ENCODE data around the gene COL16A1. TPM values are rescaled to one million over a fixed set of nuclear protein-coding genes. Genes with fewer than 3 reads are reported as not detected.

The COL16A1 gene
- total RNA-seq, 4 donors from 2014 or later, result 147 to 311 (median 212) TPM

- TF ChIP-seq CTCF (IDR thresholded peaks at IDR 0.05), result no peak
- TF ChIP-seq POLR2A (IDR thresholded peaks at IDR 0.05), result no peak
- no peak for TF ChIP-seq EP300 (IDR thresholded peaks at IDR 0.05)
- H3K4me3 ChIP-seq, result no peak overlapping the region
- WGBS, 2 donors, result 38 to 40% methylated on average over 2 of the region's 2 CpGs
- H3K4me1 ChIP-seq, result peaks cover 0 to 12% (median 0%) of the 10 kb centered on the region in 4 donors
- no peak for DNase-seq (ENCODE audit: low spot score in 2 of 2)
- H3K9me3 ChIP-seq, result no peaks in the 10 kb centered on the region
- H3K36me3 ChIP-seq, result peaks cover 0 to 85% (median 0%) of the 10 kb centered on the region in 3 donors
- H3K27me3 ChIP-seq, result no peaks in the 10 kb centered on the region
- no peak overlapping the region for H3K27ac ChIP-seq
Observed at GRCh38 chr1:31679091-31679490, 24.7 kb downstream of the COL16A1 start.

- H3K4me1 ChIP-seq, result peaks cover 0 to 14% (median 0%) of the 10 kb centered on the region in 4 donors
- no peak overlapping the region for H3K4me3 ChIP-seq
- TF ChIP-seq CTCF (IDR thresholded peaks at IDR 0.05) (no peak), POLR2A (IDR thresholded peaks at IDR 0.05) (no peak), EP300 (IDR thresholded peaks at IDR 0.05) (no peak)
- DNase-seq (ENCODE audit: low spot score in 2 of 2), result no peak
- peaks cover 0 to 84% (median 0%) of the 10 kb centered on the region in 3 donors for H3K36me3 ChIP-seq
- 82 to 85% methylated on average over 4 of the region's 4 CpGs for WGBS, 2 donors
- H3K9me3 ChIP-seq, result no peaks in the 10 kb centered on the region
- no peaks in the 10 kb centered on the region for H3K27me3 ChIP-seq
- H3K27ac ChIP-seq, result no peak overlapping the region
Observed at GRCh38 chr1:31678681-31679080, 25.1 kb downstream of the COL16A1 start.

GRCh38 chr1:31677949-31678348, 25.9 kb downstream of the COL16A1 start:
- Histone ChIP-seq H3K27ac (no peak overlapping the region), H3K4me1 (peaks cover 0 to 21% (median 0%) of the 10 kb centered on the region in 4 donors), H3K36me3 (peaks cover 0 to 77% (median 0%) of the 10 kb centered on the region in 3 donors), H3K9me3 (no peaks in the 10 kb centered on the region), H3K27me3 (no peaks in the 10 kb centered on the region), H3K4me3 (no peak overlapping the region)
- no peak for DNase-seq (ENCODE audit: low spot score in 2 of 2)
- no peak for TF ChIP-seq CTCF (IDR thresholded peaks at IDR 0.05)
- no peak for TF ChIP-seq POLR2A (IDR thresholded peaks at IDR 0.05)
- TF ChIP-seq EP300 (IDR thresholded peaks at IDR 0.05), result no peak
- WGBS, 2 donors, result 74 to 75% methylated on average over 6 of the region's 6 CpGs

- H3K36me3 ChIP-seq, result peaks cover 0 to 71% (median 0%) of the 10 kb centered on the region in 3 donors
- TF ChIP-seq POLR2A (IDR thresholded peaks at IDR 0.05), result no peak
- TF ChIP-seq EP300 (IDR thresholded peaks at IDR 0.05), result no peak
- TF ChIP-seq CTCF (IDR thresholded peaks at IDR 0.05), result no peak
- H3K27me3 ChIP-seq, result no peaks in the 10 kb centered on the region
- no peaks in the 10 kb centered on the region for H3K9me3 ChIP-seq
- 82 to 95% methylated on average over 3 of the region's 3 CpGs for WGBS, 2 donors
- no peak overlapping the region for H3K4me3 ChIP-seq
- no peak overlapping the region for H3K27ac ChIP-seq
- no peak for DNase-seq (ENCODE audit: low spot score in 2 of 2)
- peaks cover 0 to 24% (median 0%) of the 10 kb centered on the region in 4 donors for H3K4me1 ChIP-seq
Observed at GRCh38 chr1:31677401-31677800, 26.4 kb downstream of the COL16A1 start.

- Histone ChIP-seq H3K27me3 (no peaks in the 10 kb centered on the region), H3K4me1 (peaks cover 0 to 38% (median 5%) of the 10 kb centered on the region in 4 donors), H3K27ac (no peak overlapping the region), H3K4me3 (no peak overlapping the region), H3K9me3 (no peaks in the 10 kb centered on the region), H3K36me3 (peaks cover 0 to 60% (median 0%) of the 10 kb centered on the region in 3 donors)
- no peak for TF ChIP-seq CTCF (IDR thresholded peaks at IDR 0.05)
- no peak for TF ChIP-seq EP300 (IDR thresholded peaks at IDR 0.05)
- TF ChIP-seq POLR2A (IDR thresholded peaks at IDR 0.05), result no peak
- no peak for DNase-seq (ENCODE audit: low spot score in 2 of 2)
- 88 to 91% methylated on average over 14 of the region's 14 CpGs for WGBS, 2 donors
Observed at GRCh38 chr1:31675756-31676155, 28.1 kb downstream of the COL16A1 start.

Measured in tibial nerve (tissue), 4 donors.